ENCODE measurements around the gene TRAF2. TPM values are rescaled to one million over a fixed set of nuclear protein-coding genes. Genes with fewer than 3 reads are reported as not detected.

Gene TRAF2
- total and polyA plus RNA-seq, 9 of the 15 experiments (the other 6 are each of a cell fraction or from before 2014, with no cell fraction given) = 0.24 to 45.2 (median 18.0) TPM

DNA sequence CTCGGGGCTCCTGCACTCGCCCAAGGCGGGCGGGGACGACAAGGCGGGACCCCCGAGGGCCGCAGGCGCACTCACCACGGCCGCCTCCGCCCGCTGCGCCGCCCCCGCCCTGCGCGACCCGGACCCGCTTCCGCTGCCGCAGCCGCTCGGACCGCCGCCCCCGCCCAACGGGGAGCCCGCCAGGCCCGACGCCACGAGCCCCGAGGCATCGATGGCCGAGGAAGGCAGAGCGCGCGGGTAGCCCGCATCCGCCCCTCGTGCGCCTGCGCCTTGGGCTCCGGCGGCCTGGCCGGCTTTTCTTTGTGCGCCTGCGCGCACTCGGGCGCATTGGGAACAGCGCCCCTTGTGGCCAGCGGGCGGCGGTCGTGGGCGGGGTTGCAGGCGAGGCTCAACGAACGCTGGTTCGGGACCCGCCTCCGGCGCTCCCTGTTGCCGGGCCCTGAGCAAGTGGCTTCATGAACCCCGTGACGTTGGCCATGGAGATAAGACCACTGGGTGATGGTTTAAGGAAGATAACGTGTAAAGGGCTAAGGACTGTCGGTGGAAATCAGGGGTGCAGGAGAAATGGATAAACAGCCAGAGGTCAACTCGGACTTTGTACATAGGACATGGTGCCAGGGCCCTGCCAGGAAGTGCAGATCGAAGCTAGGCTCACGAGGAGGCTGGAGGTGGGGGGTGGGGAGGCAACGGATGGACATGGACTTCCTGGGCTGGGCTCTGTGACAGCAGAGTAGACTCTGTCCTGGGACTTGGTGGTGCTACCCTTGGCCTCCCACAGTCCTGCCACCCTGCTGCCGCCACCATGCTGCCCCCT lies 58.4 kb downstream of the TRAF2 start, which contains the start of the genes C8G and FBXW5 (continued):
- TF ChIP-seq ZKSCAN1 (IDR thresholded peaks at IDR 0.05; ENCODE audit: low read depth, low read length) = 0 out of 2 replicates have a peak, but pooled peaks have one; percentile 34
- TF ChIP-seq NR3C1 (CRISPR knock-in tag; IDR thresholded peaks at IDR 0.05) = no peak
- TF ChIP-seq STAG1 (CRISPR knock-in tag; IDR thresholded peaks at IDR 0.05; ENCODE audit: borderline replicate concordance) = no peak
- peak; percentile 68 for TF ChIP-seq U2AF1 (optimal IDR thresholded peaks at IDR 0.05; ENCODE audit: low read depth, low read length)
- TF ChIP-seq RCOR1 (IDR thresholded peaks at IDR 0.05; ENCODE audit: borderline replicate concordance in 1 of 2, low read depth in 2 of 2, low read length in 2 of 2) = peak in 1 of 2 experiments; percentile 34; a peak in 2 of 4 replicates
- TF ChIP-seq, protein P1, sequence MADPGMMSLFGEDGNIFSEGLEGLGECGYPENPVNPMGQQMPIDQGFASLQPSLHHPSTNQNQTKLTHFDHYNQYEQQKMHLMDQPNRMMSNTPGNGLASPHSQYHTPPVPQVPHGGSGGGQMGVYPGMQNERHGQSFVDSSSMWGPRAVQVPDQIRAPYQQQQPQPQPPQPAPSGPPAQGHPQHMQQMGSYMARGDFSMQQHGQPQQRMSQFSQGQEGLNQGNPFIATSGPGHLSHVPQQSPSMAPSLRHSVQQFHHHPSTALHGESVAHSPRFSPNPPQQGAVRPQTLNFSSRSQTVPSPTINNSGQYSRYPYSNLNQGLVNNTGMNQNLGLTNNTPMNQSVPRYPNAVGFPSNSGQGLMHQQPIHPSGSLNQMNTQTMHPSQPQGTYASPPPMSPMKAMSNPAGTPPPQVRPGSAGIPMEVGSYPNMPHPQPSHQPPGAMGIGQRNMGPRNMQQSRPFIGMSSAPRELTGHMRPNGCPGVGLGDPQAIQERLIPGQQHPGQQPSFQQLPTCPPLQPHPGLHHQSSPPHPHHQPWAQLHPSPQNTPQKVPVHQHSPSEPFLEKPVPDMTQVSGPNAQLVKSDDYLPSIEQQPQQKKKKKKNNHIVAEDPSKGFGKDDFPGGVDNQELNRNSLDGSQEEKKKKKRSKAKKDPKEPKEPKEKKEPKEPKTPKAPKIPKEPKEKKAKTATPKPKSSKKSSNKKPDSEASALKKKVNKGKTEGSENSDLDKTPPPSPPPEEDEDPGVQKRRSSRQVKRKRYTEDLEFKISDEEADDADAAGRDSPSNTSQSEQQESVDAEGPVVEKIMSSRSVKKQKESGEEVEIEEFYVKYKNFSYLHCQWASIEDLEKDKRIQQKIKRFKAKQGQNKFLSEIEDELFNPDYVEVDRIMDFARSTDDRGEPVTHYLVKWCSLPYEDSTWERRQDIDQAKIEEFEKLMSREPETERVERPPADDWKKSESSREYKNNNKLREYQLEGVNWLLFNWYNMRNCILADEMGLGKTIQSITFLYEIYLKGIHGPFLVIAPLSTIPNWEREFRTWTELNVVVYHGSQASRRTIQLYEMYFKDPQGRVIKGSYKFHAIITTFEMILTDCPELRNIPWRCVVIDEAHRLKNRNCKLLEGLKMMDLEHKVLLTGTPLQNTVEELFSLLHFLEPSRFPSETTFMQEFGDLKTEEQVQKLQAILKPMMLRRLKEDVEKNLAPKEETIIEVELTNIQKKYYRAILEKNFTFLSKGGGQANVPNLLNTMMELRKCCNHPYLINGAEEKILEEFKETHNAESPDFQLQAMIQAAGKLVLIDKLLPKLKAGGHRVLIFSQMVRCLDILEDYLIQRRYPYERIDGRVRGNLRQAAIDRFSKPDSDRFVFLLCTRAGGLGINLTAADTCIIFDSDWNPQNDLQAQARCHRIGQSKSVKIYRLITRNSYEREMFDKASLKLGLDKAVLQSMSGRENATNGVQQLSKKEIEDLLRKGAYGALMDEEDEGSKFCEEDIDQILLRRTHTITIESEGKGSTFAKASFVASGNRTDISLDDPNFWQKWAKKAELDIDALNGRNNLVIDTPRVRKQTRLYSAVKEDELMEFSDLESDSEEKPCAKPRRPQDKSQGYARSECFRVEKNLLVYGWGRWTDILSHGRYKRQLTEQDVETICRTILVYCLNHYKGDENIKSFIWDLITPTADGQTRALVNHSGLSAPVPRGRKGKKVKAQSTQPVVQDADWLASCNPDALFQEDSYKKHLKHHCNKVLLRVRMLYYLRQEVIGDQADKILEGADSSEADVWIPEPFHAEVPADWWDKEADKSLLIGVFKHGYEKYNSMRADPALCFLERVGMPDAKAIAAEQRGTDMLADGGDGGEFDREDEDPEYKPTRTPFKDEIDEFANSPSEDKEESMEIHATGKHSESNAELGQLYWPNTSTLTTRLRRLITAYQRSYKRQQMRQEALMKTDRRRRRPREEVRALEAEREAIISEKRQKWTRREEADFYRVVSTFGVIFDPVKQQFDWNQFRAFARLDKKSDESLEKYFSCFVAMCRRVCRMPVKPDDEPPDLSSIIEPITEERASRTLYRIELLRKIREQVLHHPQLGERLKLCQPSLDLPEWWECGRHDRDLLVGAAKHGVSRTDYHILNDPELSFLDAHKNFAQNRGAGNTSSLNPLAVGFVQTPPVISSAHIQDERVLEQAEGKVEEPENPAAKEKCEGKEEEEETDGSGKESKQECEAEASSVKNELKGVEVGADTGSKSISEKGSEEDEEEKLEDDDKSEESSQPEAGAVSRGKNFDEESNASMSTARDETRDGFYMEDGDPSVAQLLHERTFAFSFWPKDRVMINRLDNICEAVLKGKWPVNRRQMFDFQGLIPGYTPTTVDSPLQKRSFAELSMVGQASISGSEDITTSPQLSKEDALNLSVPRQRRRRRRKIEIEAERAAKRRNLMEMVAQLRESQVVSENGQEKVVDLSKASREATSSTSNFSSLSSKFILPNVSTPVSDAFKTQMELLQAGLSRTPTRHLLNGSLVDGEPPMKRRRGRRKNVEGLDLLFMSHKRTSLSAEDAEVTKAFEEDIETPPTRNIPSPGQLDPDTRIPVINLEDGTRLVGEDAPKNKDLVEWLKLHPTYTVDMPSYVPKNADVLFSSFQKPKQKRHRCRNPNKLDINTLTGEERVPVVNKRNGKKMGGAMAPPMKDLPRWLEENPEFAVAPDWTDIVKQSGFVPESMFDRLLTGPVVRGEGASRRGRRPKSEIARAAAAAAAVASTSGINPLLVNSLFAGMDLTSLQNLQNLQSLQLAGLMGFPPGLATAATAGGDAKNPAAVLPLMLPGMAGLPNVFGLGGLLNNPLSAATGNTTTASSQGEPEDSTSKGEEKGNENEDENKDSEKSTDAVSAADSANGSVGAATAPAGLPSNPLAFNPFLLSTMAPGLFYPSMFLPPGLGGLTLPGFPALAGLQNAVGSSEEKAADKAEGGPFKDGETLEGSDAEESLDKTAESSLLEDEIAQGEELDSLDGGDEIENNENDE (IDR thresholded peaks at IDR 0.05; ENCODE audit: low read depth, low read length) = no peak
- 0 out of 2 replicates have a peak, but pooled peaks have one; percentile 35 for TF ChIP-seq LCOR (CRISPR knock-in tag; IDR thresholded peaks at IDR 0.05)
- TF ChIP-seq, protein P2, sequence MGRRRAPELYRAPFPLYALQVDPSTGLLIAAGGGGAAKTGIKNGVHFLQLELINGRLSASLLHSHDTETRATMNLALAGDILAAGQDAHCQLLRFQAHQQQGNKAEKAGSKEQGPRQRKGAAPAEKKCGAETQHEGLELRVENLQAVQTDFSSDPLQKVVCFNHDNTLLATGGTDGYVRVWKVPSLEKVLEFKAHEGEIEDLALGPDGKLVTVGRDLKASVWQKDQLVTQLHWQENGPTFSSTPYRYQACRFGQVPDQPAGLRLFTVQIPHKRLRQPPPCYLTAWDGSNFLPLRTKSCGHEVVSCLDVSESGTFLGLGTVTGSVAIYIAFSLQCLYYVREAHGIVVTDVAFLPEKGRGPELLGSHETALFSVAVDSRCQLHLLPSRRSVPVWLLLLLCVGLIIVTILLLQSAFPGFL (CRISPR knock-in tag; IDR thresholded peaks at IDR 0.05) = no peak
- no peak for TF ChIP-seq ZFP1 (CRISPR knock-in tag; IDR thresholded peaks at IDR 0.05)
- peak; percentile 60; the same call in 1 of the 2 replicates for TF ChIP-seq CBX1 (IDR thresholded peaks at IDR 0.05; ENCODE audit: low read depth)
- no peak for TF ChIP-seq SRSF9 (IDR thresholded peaks at IDR 0.05; ENCODE audit: borderline replicate concordance, low read depth, low read length)
- no peak for TF ChIP-seq ZNF197 (CRISPR knock-in tag; IDR thresholded peaks at IDR 0.05; ENCODE audit: low read depth)
- TF ChIP-seq EP300 (IDR thresholded peaks at IDR 0.05; ENCODE audit: low read length) = peak; percentile 59
- TF ChIP-seq HDAC2 (IDR thresholded peaks at IDR 0.05) = peak; percentile 59; the same call in 1 of the 2 replicates
- TF ChIP-seq GATAD2A (IDR thresholded peaks at IDR 0.05) = 0 out of 2 replicates have a peak, but pooled peaks have one; percentile 38
- no peak for TF ChIP-seq ZNF143 (CRISPR knock-in tag; IDR thresholded peaks at IDR 0.05)
